Testis (tissue), 3 donors: ENCODE results near the gene CDH2. TPM values are rescaled to one million over a fixed set of nuclear protein-coding genes. Genes with fewer than 3 reads are reported as not detected.

Source experiments
- DNase-seq: peaks from one replicate; pipeline ENCODE4 v3.0.0-alpha.2; 2019
- H3K27ac ChIP-seq, 2 donors: fragments of 200-600 bp; sonication (generic); one replicate each; pipeline ENCODE4 v1.5.1; 2019
- H3K27me3 ChIP-seq: fragments of 200-600 bp; sonication (generic); one replicate; pipeline ENCODE4 v1.5.1; 2019
- H3K36me3 ChIP-seq: fragments of 200-600 bp; sonication (generic); one replicate; pipeline ENCODE4 v1.5.1; 2017; ENCODE audit warnings: low read depth; ENCODE audit errors: missing control alignments
- H3K4me1 ChIP-seq: fragments of 200-600 bp; sonication (generic); one replicate; pipeline ENCODE4 v1.5.1; 2019
- H3K4me3 ChIP-seq, 2 donors: fragments of 200-600 bp; sonication (generic); one replicate each; pipeline ENCODE4 v1.5.1; 2017 to 2019
- H3K9me3 ChIP-seq: fragments of 200-600 bp; sonication (generic); one replicate; pipeline ENCODE4 v1.5.1; 2017
- CTCF ChIP-seq, 3 experiments: fragments of 450-650 bp in 2 of 3; fragments of 200-600 bp in 1 of 3; sonication (generic) in 1 of 3; IDR thresholded peaks; one replicate each; pipeline ENCODE4 v1.5.1; 2016 to 2019; ENCODE audit warnings: antibody characterized with exemption in 3 of 3, mild to moderate bottlenecking in 2 of 3, moderate library complexity in 1 of 3
- POLR2A ChIP-seq: fragments of 450-650 bp; IDR thresholded peaks from one replicate; pipeline ENCODE4 v1.6.1; 2017; ENCODE audit warnings: antibody characterized with exemption, mild to moderate bottlenecking, moderate library complexity
- WGBS, 2 donors: methylation state at CpG; one replicate each; pipeline ENCODE4 v1.1.5; 2018; 5-methylcytosine and 5-hydroxymethylcytosine counted together
- intact Hi-C: fragments of 100-400 bp; cut with DNase I; formaldehyde crosslinking; loops from one replicate; pipeline ENCODE4 v1.15.1; 2023; ENCODE audit warnings: low total_unique reads
- polyA plus RNA-seq: library from polyadenylated mRNA; stranded (reverse); fragments of 350-450 nt; fragmentation: Illumina TruSeq; extraction: RNeasy Lipid Tissue Mini Kit (QIAGEN cat#74804); gene quantifications from one replicate; pipeline ENCODE4 v1.2.3, GENCODE V29; 2014; ENCODE audit warnings: low read depth, low replicate concordance; ENCODE audit not compliant: insufficient read depth
- total RNA-seq, 2 donors: library from RNA; depleted of rRNA; stranded (reverse); fragments of >200 nt; gene quantifications; one replicate each; pipeline ENCODE4 v1.2.3, GENCODE V29; 2016

The CDH2 gene
- total and polyA plus RNA-seq, 3 donors from 2014 or later, result 98.6 to 165 (median 128) TPM

GRCh38 chr18:28138816-28139215, 38.1 kb downstream of the CDH2 start:
- intact Hi-C loops, result no loop called here
- 82 to 91% methylated on average over 3 of the region's 3 CpGs for WGBS, 2 donors
- TF ChIP-seq POLR2A, result no peak
- no peak for TF ChIP-seq CTCF (IDR thresholded peaks at IDR 0.05)
- Histone ChIP-seq H3K4me1 (no peaks in the 10 kb centered on the region), H3K27ac (no peak overlapping the region), H3K36me3 (no peaks in the 10 kb centered on the region), H3K9me3 (no peaks in the 10 kb centered on the region), H3K4me3 (no peak overlapping the region), H3K27me3 (no peaks in the 10 kb centered on the region)
- no peak for DNase-seq

GRCh38 chr18:28136071-28136470, 40.9 kb downstream of the CDH2 start:
- TF ChIP-seq CTCF (IDR thresholded peaks at IDR 0.05) (no peak), POLR2A (no peak)
- intact Hi-C loops, result no loop called here
- Histone ChIP-seq H3K27me3 (no peaks in the 10 kb centered on the region), H3K27ac (no peak overlapping the region), H3K36me3 (no peaks in the 10 kb centered on the region), H3K4me1 (no peaks in the 10 kb centered on the region), H3K4me3 (no peak overlapping the region), H3K9me3 (no peaks in the 10 kb centered on the region)
- no peak for DNase-seq
- whole genome bisulfite sequencing, 2 donors, result 72% methylated on average over 4 of the region's 4 CpGs

- H3K9me3 ChIP-seq, result no peaks in the 10 kb centered on the region
- DNase-seq, result no peak
- H3K36me3 ChIP-seq, result no peaks in the 10 kb centered on the region
- H3K27me3 ChIP-seq, result no peaks in the 10 kb centered on the region
- H3K27ac ChIP-seq, result no peak overlapping the region
- no peaks in the 10 kb centered on the region for H3K4me1 ChIP-seq
- 88 to 90% methylated on average over 7 of the region's 7 CpGs for WGBS, 2 donors
- TF ChIP-seq CTCF (IDR thresholded peaks at IDR 0.05) (no peak), POLR2A (no peak)
- intact Hi-C loops, result no loop called here
- H3K4me3 ChIP-seq, result no peak overlapping the region
Observed at GRCh38 chr18:28134774-28135173, 42.2 kb downstream of the CDH2 start.

- H3K9me3 ChIP-seq, result no peaks in the 10 kb centered on the region
- H3K4me3 ChIP-seq, result no peak overlapping the region
- H3K36me3 ChIP-seq, result no peaks in the 10 kb centered on the region
- no peaks in the 10 kb centered on the region for H3K27me3 ChIP-seq
- WGBS, 2 donors, result 78 to 79% methylated on average over 5 of the region's 5 CpGs
- no peak overlapping the region for H3K27ac ChIP-seq
- TF ChIP-seq POLR2A (no peak), CTCF (IDR thresholded peaks at IDR 0.05) (no peak)
- no peak for DNase-seq
- intact Hi-C loops, result no loop called here
- peaks cover 16% of the 10 kb centered on the region for H3K4me1 ChIP-seq
Observed at GRCh38 chr18:28132084-28132483, 44.8 kb downstream of the CDH2 start.

GRCh38 chr18:28128659-28128980, 48.3 kb downstream of the CDH2 start:
- no peak overlapping the region for H3K4me3 ChIP-seq
- H3K27ac ChIP-seq, result no peak overlapping the region
- H3K9me3 ChIP-seq, result no peaks in the 10 kb centered on the region
- TF ChIP-seq POLR2A (no peak), CTCF (IDR thresholded peaks at IDR 0.05) (no peak)
- H3K27me3 ChIP-seq, result no peaks in the 10 kb centered on the region
- no peak for DNase-seq
- intact Hi-C loops, result no loop called here
- peaks cover 30% of the 10 kb centered on the region for H3K4me1 ChIP-seq
- H3K36me3 ChIP-seq, result no peaks in the 10 kb centered on the region
- WGBS, 2 donors, result 51 to 71% methylated on average over 3 of the region's 3 CpGs
